NB4 (cell line): ENCODE data around the gene NPR3.

ENCODE experiments used
- CTCF ChIP-seq: IDR thresholded peaks from one replicate; pipeline ENCODE4 v1.5.1; 2012; ENCODE audit warnings: low read depth, low read length
- MYC ChIP-seq: IDR thresholded peaks from 2 replicates; pipeline ENCODE4 v1.6.1; 2011; ENCODE audit warnings: low read depth, low read length
- POLR2A ChIP-seq: IDR thresholded peaks from 2 replicates; pipeline ENCODE4 v1.6.1; 2011; ENCODE audit warnings: mild to moderate bottlenecking; ENCODE audit not compliant: insufficient read length; ENCODE audit errors: extremely low read depth

GRCh38 chr5:32721626-32722025, 10.5 kb downstream of the NPR3 start:
- TF ChIP-seq CTCF (no peak), POLR2A (no peak), MYC (no peak)
